OCI-LY7 (cell line): ENCODE data around the gene C10orf88. TPM values are rescaled to one million over a fixed set of nuclear protein-coding genes. Genes with fewer than 3 reads are reported as not detected.
A peak's percentile ranks its signal among the peaks of the same experiment; 100 is the strongest.

Experiments used
- BruUV-seq: library from RNA; stranded (reverse); fragments of 400-500 nt; replicated peaks from 2 replicates; lab custom pipeline; 2021; lab: Mats Ljungman, UMichigan
- CTCF ChIA-PET: fragments of 300-600 bp; sonication (Branson Sonifier 250); formaldehyde crosslinking; loops from one replicate; lab custom pipeline; 2022; ENCODE audit warnings: antibody characterized with exemption; ENCODE audit not compliant: unreplicated experiment; lab: Charles Lee
- POLR2A ChIA-PET: fragments of 300-600 bp; sonication (Branson Sonifier 250); formaldehyde crosslinking; loops from one replicate; lab custom pipeline; 2022; ENCODE audit warnings: antibody characterized with exemption; lab: Charles Lee
- DNase-seq: peaks from one replicate; pipeline ENCODE4 v3.0.0-alpha.2; 2015; ENCODE audit warnings: low spot score
- H2AFZ ChIP-seq: fragments of 200-600 bp; sonication (generic), shearing (Covaris generic); 2 replicates; pipeline ENCODE4 v1.6.1; 2014; ENCODE audit warnings: mild to moderate bottlenecking, antibody characterized with exemption, low read length, moderate library complexity
- H3K27ac ChIP-seq: fragments of 200-600 bp; sonication (generic); 2 replicates; pipeline ENCODE4 v1.5.1; 2014; ENCODE audit warnings: mixed run types, low read depth, mild to moderate bottlenecking, moderate library complexity, low read length, inconsistent platforms; ENCODE audit not compliant: poor library complexity, severe bottlenecking
- H3K36me3 ChIP-seq: fragments of 200-600 bp; sonication (generic); 2 replicates; pipeline ENCODE4 v1.6.1; 2014; ENCODE audit warnings: mild to moderate bottlenecking, antibody characterized with exemption, low read length, moderate library complexity, mixed read lengths; ENCODE audit not compliant: insufficient read depth
- H3K4me1 ChIP-seq: fragments of 200-600 bp; sonication (generic); 2 replicates; pipeline ENCODE4 v1.5.1; 2014; ENCODE audit warnings: mild to moderate bottlenecking, low read length; ENCODE audit not compliant: insufficient read depth, poor library complexity, severe bottlenecking
- H3K4me2 ChIP-seq: fragments of 200-600 bp; sonication (generic); 2 replicates; pipeline ENCODE4 v1.6.1; 2014; ENCODE audit warnings: mild to moderate bottlenecking, low read length
- H3K4me3 ChIP-seq: fragments of 200-600 bp; sonication (generic); 2 replicates; pipeline ENCODE4 v1.5.1; 2014; ENCODE audit warnings: mild to moderate bottlenecking, low read depth, low read length; ENCODE audit not compliant: poor library complexity, severe bottlenecking
- H3K79me2 ChIP-seq: fragments of 200-600 bp; sonication (generic); 2 replicates; pipeline ENCODE4 v1.6.1; 2016; ENCODE audit warnings: low read depth, mild to moderate bottlenecking, low read length, moderate library complexity, mixed read lengths; ENCODE audit not compliant: insufficient read depth
- H3K9me2 ChIP-seq: fragments of 200-600 bp; sonication (generic); 2 replicates; pipeline ENCODE4 v1.6.1; 2016; ENCODE audit warnings: mild to moderate bottlenecking, low read length, mixed read lengths; ENCODE audit not compliant: insufficient read depth
- H3K9me3 ChIP-seq: fragments of 200-600 bp; sonication (generic); 2 replicates; pipeline ENCODE4 v1.6.1; 2014; ENCODE audit warnings: mild to moderate bottlenecking, mixed run types, low read length, mixed read lengths
- H4K20me1 ChIP-seq: fragments of 200-600 bp; sonication (generic); 2 replicates; pipeline ENCODE4 v1.6.1; 2014; ENCODE audit warnings: mild to moderate bottlenecking, antibody characterized with exemption, low read length, moderate library complexity, mixed read lengths; ENCODE audit not compliant: insufficient read depth
- CTCF ChIP-seq: fragments of 200-600 bp; sonication (generic); conservative IDR thresholded peaks from 2 replicates; pipeline ENCODE4 v1.5.1; 2014; ENCODE audit warnings: mild to moderate bottlenecking, antibody characterized with exemption, low read length, moderate library complexity, mixed read lengths
- EZH2phosphoT487 ChIP-seq: fragments of 200-600 bp; sonication (generic); IDR thresholded peaks from 2 replicates; pipeline ENCODE4 v1.6.1; 2018; ENCODE audit warnings: low read depth, borderline replicate concordance, mild to moderate bottlenecking, mixed run types, antibody characterized with exemption, low read length, moderate library complexity, mixed read lengths
- intact Hi-C: fragments of 100-400 bp; cut with micrococcal nuclease; formaldehyde crosslinking; loops from one replicate; pipeline ENCODE4 v1.10.0; 2022; ENCODE audit not compliant: unreplicated experiment
- total RNA-seq, 2 experiments: library from RNA; depleted of rRNA in 1 of 2; stranded (reverse); fragments of >200 nt in 1 of 2; shearing (Covaris generic) in 1 of 2; gene quantifications; 2 replicates each; pipeline ENCODE4 v1.2.3, GENCODE V29; 2014 to 2022

The C10orf88 gene
- total RNA-seq, 2 experiments from 2014 or later = 5.5 to 11.9 TPM

GRCh38 chr10:122983898-122984297 is 29.9 kb upstream of the C10orf88 start:
- TF ChIP-seq EZH2phosphoT487 (no peak), CTCF (no peak)
- Histone ChIP-seq H3K4me1 (peaks cover 16% of the 10 kb centered on the region), H2AFZ (no peak overlapping the region), H3K4me2 (no peak overlapping the region), H3K36me3 (peaks cover 30% of the 10 kb centered on the region; the same call in 1 of the 2 replicates), H3K27ac (no peak overlapping the region), H3K4me3 (no peak overlapping the region), H4K20me1 (no peaks in the 10 kb centered on the region), H3K79me2 (peaks cover 3% of the 10 kb centered on the region; the same call in 1 of the 2 replicates), H3K9me3 (no peaks in the 10 kb centered on the region), H3K9me2 (no peaks in the 10 kb centered on the region)
- ChIA-PET CTCF (no interaction called here), POLR2A (interaction anchor here (0.8 to 2.5 kb wide), 3 partner anchors 15 to 39 kb away, joined by 3 to 11 read pairs (median 3); no protein-coding TSS in a partner anchor)
- intact Hi-C loops = no loop called here
- no peak for DNase-seq
- no TSS peak for BruUV-seq

GRCh38 chr10:122981066-122981464 is 27.0 kb upstream of the C10orf88 start:
- TF ChIP-seq EZH2phosphoT487 (no peak), CTCF (peak; percentile 71)
- POLR2A ChIA-PET = interaction anchor here (0.6 to 2.0 kb wide), 9 partner anchors 23 to 1011 kb away, joined by 3 to 7 read pairs (median 5); partner anchors contain the start of genes ACADSB, BUB3, C10orf88 and IKZF5
- Histone ChIP-seq H3K4me1 (peaks cover 16% of the 10 kb centered on the region), H3K27ac (peak overlapping the region; percentile 50), H3K9me2 (no peaks in the 10 kb centered on the region), H3K4me2 (peak overlapping the region; percentile 100), H4K20me1 (no peaks in the 10 kb centered on the region), H3K4me3 (peak overlapping the region; percentile 72), H3K9me3 (no peaks in the 10 kb centered on the region), H3K36me3 (peaks cover 8% of the 10 kb centered on the region; the same call in 1 of the 2 replicates), H3K79me2 (peaks cover 3% of the 10 kb centered on the region; the same call in 1 of the 2 replicates), H2AFZ (peak overlapping the region; percentile 98)
- DNase-seq = peak; percentile 64
- intact Hi-C loops = no loop called here
- CTCF ChIA-PET = no interaction called here
- BruUV-seq = TSS peak; percentile 75
